ENCODE results near the gene ITSN1.

Gene ITSN1

DNA sequence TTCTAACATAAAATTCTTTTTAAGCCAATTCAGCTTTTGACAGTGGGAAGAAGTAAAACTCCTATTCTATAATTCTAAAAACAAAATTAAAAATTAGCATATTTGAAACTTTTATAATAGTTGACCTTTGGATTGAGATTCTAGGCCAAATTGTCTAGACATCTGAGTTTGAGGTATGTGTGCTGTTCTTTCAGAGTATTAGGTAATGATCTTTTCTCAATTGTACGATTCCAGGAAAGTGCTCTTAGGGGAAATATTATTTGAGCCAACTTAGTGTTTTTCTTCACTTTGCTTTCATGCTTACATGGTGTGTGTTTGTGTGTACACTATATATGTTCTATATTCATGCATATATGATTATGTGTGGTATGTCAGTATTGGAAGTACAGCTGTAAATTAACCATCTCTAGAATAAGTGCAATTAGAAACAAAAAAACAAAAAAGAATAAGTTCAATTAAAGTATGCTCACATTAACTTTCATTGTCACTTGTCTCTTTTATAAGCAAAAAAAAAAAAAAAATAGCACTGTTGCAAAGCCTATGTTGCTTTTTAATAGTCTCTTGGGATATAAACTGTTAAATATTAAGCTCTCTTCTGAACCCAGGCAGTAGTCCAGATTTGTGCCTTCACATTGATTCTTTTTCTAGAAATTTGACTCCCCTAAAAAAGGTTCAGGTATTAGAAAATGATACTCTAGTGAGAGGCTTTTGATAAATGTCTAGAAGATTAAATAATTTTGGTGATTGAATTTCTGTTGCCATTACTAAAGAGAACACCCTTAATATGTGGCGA is 141.1 kb downstream of the ITSN1 start:
- TF ChIP-seq SIN3A (IDR thresholded peaks at IDR 0.05; ENCODE audit: borderline replicate concordance, insufficient read depth, low read length) (no peak), TAF1 (IDR thresholded peaks at IDR 0.05; ENCODE audit: borderline replicate concordance, insufficient read depth, low read length) (no peak), POLR2AphosphoS5 (IDR thresholded peaks at IDR 0.05; ENCODE audit: low read depth, low read length) (no peak), FOXP2 (optimal IDR thresholded peaks at IDR 0.05; ENCODE audit: borderline replicate concordance, extremely low read depth, extremely low read length, insufficient read depth) (no peak)
- TF ChIP-seq, protein P1, sequence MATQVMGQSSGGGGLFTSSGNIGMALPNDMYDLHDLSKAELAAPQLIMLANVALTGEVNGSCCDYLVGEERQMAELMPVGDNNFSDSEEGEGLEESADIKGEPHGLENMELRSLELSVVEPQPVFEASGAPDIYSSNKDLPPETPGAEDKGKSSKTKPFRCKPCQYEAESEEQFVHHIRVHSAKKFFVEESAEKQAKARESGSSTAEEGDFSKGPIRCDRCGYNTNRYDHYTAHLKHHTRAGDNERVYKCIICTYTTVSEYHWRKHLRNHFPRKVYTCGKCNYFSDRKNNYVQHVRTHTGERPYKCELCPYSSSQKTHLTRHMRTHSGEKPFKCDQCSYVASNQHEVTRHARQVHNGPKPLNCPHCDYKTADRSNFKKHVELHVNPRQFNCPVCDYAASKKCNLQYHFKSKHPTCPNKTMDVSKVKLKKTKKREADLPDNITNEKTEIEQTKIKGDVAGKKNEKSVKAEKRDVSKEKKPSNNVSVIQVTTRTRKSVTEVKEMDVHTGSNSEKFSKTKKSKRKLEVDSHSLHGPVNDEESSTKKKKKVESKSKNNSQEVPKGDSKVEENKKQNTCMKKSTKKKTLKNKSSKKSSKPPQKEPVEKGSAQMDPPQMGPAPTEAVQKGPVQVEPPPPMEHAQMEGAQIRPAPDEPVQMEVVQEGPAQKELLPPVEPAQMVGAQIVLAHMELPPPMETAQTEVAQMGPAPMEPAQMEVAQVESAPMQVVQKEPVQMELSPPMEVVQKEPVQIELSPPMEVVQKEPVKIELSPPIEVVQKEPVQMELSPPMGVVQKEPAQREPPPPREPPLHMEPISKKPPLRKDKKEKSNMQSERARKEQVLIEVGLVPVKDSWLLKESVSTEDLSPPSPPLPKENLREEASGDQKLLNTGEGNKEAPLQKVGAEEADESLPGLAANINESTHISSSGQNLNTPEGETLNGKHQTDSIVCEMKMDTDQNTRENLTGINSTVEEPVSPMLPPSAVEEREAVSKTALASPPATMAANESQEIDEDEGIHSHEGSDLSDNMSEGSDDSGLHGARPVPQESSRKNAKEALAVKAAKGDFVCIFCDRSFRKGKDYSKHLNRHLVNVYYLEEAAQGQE (IDR thresholded peaks at IDR 0.05; ENCODE audit: insufficient read depth in 1 of 2, low read depth in 2 of 2, low read length in 2 of 2): no peak

DNA sequence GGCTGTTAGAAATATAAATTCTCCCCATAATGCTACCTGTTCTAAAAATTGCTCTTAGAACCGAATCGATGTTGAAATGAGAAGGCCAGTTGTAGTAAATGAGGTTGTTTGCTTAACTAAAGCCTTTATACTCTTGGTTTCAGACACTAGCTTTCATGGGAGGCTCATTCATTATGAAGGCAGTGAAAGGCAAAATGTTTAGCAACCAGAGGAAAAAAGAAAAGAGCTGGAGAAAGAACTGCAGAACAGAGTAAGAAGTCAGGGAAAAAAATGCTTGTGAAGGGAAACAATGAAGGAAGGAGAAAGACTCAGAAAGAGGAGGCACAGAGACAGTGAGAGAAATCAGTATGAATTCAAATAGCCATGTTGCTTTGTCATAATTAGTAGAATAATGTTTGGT is 145.1 kb downstream of the ITSN1 start:
- TF ChIP-seq POLR2AphosphoS5 (IDR thresholded peaks at IDR 0.05; ENCODE audit: low read depth, low read length) (no peak), TAF1 (IDR thresholded peaks at IDR 0.05; ENCODE audit: borderline replicate concordance, insufficient read depth, low read length) (no peak), FOXP2 (optimal IDR thresholded peaks at IDR 0.05; ENCODE audit: borderline replicate concordance, extremely low read depth, extremely low read length, insufficient read depth) (no peak), SIN3A (IDR thresholded peaks at IDR 0.05; ENCODE audit: borderline replicate concordance, insufficient read depth, low read length) (no peak)
- TF ChIP-seq, protein P1 (IDR thresholded peaks at IDR 0.05; ENCODE audit: insufficient read depth in 1 of 2, low read depth in 2 of 2, low read length in 2 of 2): no peak

DNA sequence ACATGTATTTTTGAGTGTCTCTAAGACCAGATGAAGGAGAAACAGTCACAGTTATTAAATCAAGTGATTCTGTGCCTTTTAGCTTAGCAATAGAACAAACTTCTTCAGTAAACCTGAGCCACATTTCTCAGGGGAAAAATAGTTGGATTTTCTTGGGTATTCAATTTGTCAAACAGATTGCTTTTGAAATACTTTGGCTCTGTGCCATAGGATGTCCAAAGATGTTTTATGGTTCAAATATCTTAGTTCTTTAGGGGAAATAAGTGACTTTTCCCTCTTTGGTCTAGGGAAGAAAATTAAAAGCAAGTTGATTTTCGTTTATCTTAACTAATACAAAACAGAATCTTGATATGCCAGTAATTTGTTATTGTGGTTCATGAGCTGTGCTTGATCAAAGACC is 147.4 kb downstream of the ITSN1 start:
- no peak for TF ChIP-seq TAF1 (IDR thresholded peaks at IDR 0.05; ENCODE audit: borderline replicate concordance, insufficient read depth, low read length)
- TF ChIP-seq, protein P1 (IDR thresholded peaks at IDR 0.05; ENCODE audit: insufficient read depth in 1 of 2, low read depth in 2 of 2, low read length in 2 of 2): no peak
- no peak for TF ChIP-seq FOXP2 (optimal IDR thresholded peaks at IDR 0.05; ENCODE audit: borderline replicate concordance, extremely low read depth, extremely low read length, insufficient read depth)
- TF ChIP-seq SIN3A (IDR thresholded peaks at IDR 0.05; ENCODE audit: borderline replicate concordance, insufficient read depth, low read length): no peak
- no peak for TF ChIP-seq POLR2AphosphoS5 (IDR thresholded peaks at IDR 0.05; ENCODE audit: low read depth, low read length)

DNA sequence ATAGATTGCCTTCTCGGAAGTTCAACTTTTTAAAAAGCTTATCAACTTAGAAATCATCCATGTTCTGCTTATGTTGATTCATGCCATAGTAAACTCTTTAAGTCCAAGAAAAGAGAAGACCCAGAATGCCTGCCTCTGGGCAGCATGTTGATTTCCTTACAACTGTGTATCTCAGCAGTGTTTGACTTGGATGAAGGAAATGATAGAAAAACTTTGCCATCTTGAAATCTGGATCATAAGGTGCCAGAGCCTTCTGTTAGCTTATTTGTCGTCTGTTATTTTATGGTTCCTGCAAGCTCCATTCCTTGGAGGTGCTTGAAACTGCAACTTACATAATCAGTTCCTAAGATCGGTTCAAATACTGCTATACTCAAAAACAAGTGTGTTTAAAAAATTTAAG is 148.8 kb downstream of the ITSN1 start:
- TF ChIP-seq POLR2AphosphoS5 (IDR thresholded peaks at IDR 0.05; ENCODE audit: low read depth, low read length): no peak
- TF ChIP-seq, protein P1 (IDR thresholded peaks at IDR 0.05; ENCODE audit: insufficient read depth in 1 of 2, low read depth in 2 of 2, low read length in 2 of 2): no peak
- no peak for TF ChIP-seq TAF1 (IDR thresholded peaks at IDR 0.05; ENCODE audit: borderline replicate concordance, insufficient read depth, low read length)
- no peak for TF ChIP-seq SIN3A (IDR thresholded peaks at IDR 0.05; ENCODE audit: borderline replicate concordance, insufficient read depth, low read length)
- no peak for TF ChIP-seq FOXP2 (optimal IDR thresholded peaks at IDR 0.05; ENCODE audit: borderline replicate concordance, extremely low read depth, extremely low read length, insufficient read depth)

Data from PFSK-1 (cell line).